Stimulated activated CD8-positive, alpha-beta memory T cell treated with anti-CD3 and anti-CD28 coated beads, Interleukin-4, amount 100 ng/mL, for 24 hours (primary cell): ENCODE results near the gene GPR132.

Experiments used
- DNase-seq: peaks from one replicate; pipeline ENCODE4 v3.0.0-alpha.2; 2020; ENCODE audit warnings: low read depth

GPR132 gene

GRCh38 chr14:105020815-105021655, 44.2 kb downstream of the GPR132 start, which contains the start of gene CDCA4:
CDCA4 (minus strand) TSS chr14:105021083; CDS start chr14:105011929, 9,154 bp downstream.
- peak; percentile 99 for DNase-seq

GRCh38 chr14:105019861-105020814, 45.1 kb downstream of the GPR132 start:
- peak; percentile 45 for DNase-seq

- DNase-seq = no peak
These were observed 46.8 kb downstream of the GPR132 start for GRCh38 chr14:105018414-105018813.

GRCh38 chr14:105015905-105016304, 49.3 kb downstream of the GPR132 start:
- no peak for DNase-seq

GRCh38 chr14:105015242-105015641, 50.0 kb downstream of the GPR132 start:
- DNase-seq = no peak

GRCh38 chr14:105014631-105015030, 50.6 kb downstream of the GPR132 start:
- no peak for DNase-seq

- no peak for DNase-seq
These were observed 51.2 kb downstream of the GPR132 start for GRCh38 chr14:105014032-105014431.

GRCh38 chr14:105013150-105013785, 52.0 kb downstream of the GPR132 start:
- DNase-seq = no peak

GRCh38 chr14:105012171-105012985, 52.9 kb downstream of the GPR132 start:
- DNase-seq = no peak

GRCh38 chr14:105011312-105011990, 53.8 kb downstream of the GPR132 start:
- no peak for DNase-seq

- DNase-seq = no peak
These were observed 54.3 kb downstream of the GPR132 start for GRCh38 chr14:105010891-105011291.

GRCh38 chr14:105010106-105010505, 55.1 kb downstream of the GPR132 start:
- DNase-seq = no peak

- DNase-seq = no peak
These were observed 57.5 kb downstream of the GPR132 start for GRCh38 chr14:105007593-105008264.

GRCh38 chr14:105006831-105007592, 58.2 kb downstream of the GPR132 start:
- DNase-seq = no peak

- no peak for DNase-seq
These were observed 59.0 kb downstream of the GPR132 start for GRCh38 chr14:105005929-105006830.

GRCh38 chr14:105005329-105005928, 59.8 kb downstream of the GPR132 start:
- DNase-seq = no peak
